ENCODE measurements around the gene ULK4. TPM values are rescaled to one million over a fixed set of nuclear protein-coding genes. Genes with fewer than 3 reads are reported as not detected.
"Not testable (repeated sequence)": the region's sequence is repeated elsewhere in the genome, so short reads cannot be mapped to it uniquely, and the experiment has no call there.

The ULK4 gene
- total RNA-seq, 2 donors from 2014 or later: 11.1 to 17.9 TPM

- no peaks in the 10 kb centered on the region for H3K36me3 ChIP-seq (ENCODE audit: control insufficient read depth, insufficient read depth, low read length)
- Mint-ChIP-seq H3K4me1 (no peaks in the 10 kb centered on the region), H3K4me3 (no peak overlapping the region), H3K27ac (no peak overlapping the region), H3K27me3 (ENCODE audit: insufficient read depth) (no peaks in the 10 kb centered on the region), H3K36me3 (ENCODE audit: low read depth) (peaks cover 4% of the 10 kb centered on the region), H3K9me3 (peaks cover 20% of the 10 kb centered on the region)
- no peaks in the 10 kb centered on the region for H3K27me3 ChIP-seq (ENCODE audit: control insufficient read depth, insufficient read depth, low read length, poor library complexity, severe bottlenecking)
- no peak overlapping the region for H3K4me3 ChIP-seq (ENCODE audit: low read length)
- TF ChIP-seq CTCF (conservative IDR thresholded peaks at IDR 0.05): peak; percentile 73
- no peaks in the 10 kb centered on the region for H3K4me1 ChIP-seq (ENCODE audit: control insufficient read depth, insufficient read depth, low read length)
- no peak overlapping the region for H3K9ac ChIP-seq (ENCODE audit: extremely low read depth, low read length, poor library complexity, severe bottlenecking)
- peaks cover 4% of the 10 kb centered on the region for H3K9me3 ChIP-seq (ENCODE audit: control insufficient read depth, low read length)
- peak; percentile 64 for DNase-seq
- H3K27ac ChIP-seq (ENCODE audit: low read depth, low read length): no peak overlapping the region
- 86% methylated on average over 3 of the region's 4 CpGs; no CpG with 5 or more reads in 1 of the 2 experiments for WGBS, 2 experiments (ENCODE audit: insufficient coverage in 1 of 2, insufficient read length in 1 of 2)
Measured at GRCh38 chr3:41450416-41451231, 511.3 kb downstream of the ULK4 start.

GRCh38 chr3:41448396-41448795 lies 513.5 kb downstream of the ULK4 start:
- no peak overlapping the region for H3K9ac ChIP-seq (ENCODE audit: extremely low read depth, low read length, poor library complexity, severe bottlenecking)
- H3K36me3 Mint-ChIP-seq (ENCODE audit: low read depth): peaks cover 2% of the 10 kb centered on the region
- no peak overlapping the region for H3K27ac ChIP-seq (ENCODE audit: low read depth, low read length)
- TF ChIP-seq CTCF (conservative IDR thresholded peaks at IDR 0.05): peak; percentile 60
- H3K4me3 ChIP-seq (ENCODE audit: low read length): no peak overlapping the region
- no peak overlapping the region for H3K4me3 Mint-ChIP-seq
- H3K4me1 Mint-ChIP-seq: no peaks in the 10 kb centered on the region
- DNase-seq: no peak
- H3K27ac Mint-ChIP-seq: no peak overlapping the region
- 80 to 82% methylated on average over 4 of the region's 4 CpGs for WGBS, 2 experiments (ENCODE audit: insufficient coverage in 1 of 2, insufficient read length in 1 of 2)
- H3K27me3 ChIP-seq (ENCODE audit: control insufficient read depth, insufficient read depth, low read length, poor library complexity, severe bottlenecking): no peaks in the 10 kb centered on the region
- H3K9me3 Mint-ChIP-seq: peaks cover 16% of the 10 kb centered on the region
- no peaks in the 10 kb centered on the region for H3K36me3 ChIP-seq (ENCODE audit: control insufficient read depth, insufficient read depth, low read length)
- no peaks in the 10 kb centered on the region for H3K27me3 Mint-ChIP-seq (ENCODE audit: insufficient read depth)
- H3K4me1 ChIP-seq (ENCODE audit: control insufficient read depth, insufficient read depth, low read length): no peaks in the 10 kb centered on the region
- H3K9me3 ChIP-seq (ENCODE audit: control insufficient read depth, low read length): peaks cover under 1% of the 10 kb centered on the region

- no peaks in the 10 kb centered on the region for H3K36me3 ChIP-seq (ENCODE audit: control insufficient read depth, insufficient read depth, low read length)
- no peak for DNase-seq
- H3K4me3 ChIP-seq (ENCODE audit: low read length): no peak overlapping the region
- no peaks in the 10 kb centered on the region for H3K9me3 ChIP-seq (ENCODE audit: control insufficient read depth, low read length)
- Mint-ChIP-seq H3K9me3 (peaks cover 9% of the 10 kb centered on the region), H3K27ac (no peak overlapping the region), H3K4me3 (no peak overlapping the region), H3K36me3 (ENCODE audit: low read depth) (peaks cover 2% of the 10 kb centered on the region), H3K27me3 (ENCODE audit: insufficient read depth) (no peaks in the 10 kb centered on the region), H3K4me1 (no peaks in the 10 kb centered on the region)
- no peak overlapping the region for H3K9ac ChIP-seq (ENCODE audit: extremely low read depth, low read length, poor library complexity, severe bottlenecking)
- WGBS, 2 experiments (ENCODE audit: insufficient coverage in 1 of 2, insufficient read length in 1 of 2): 96 to 100% methylated on average over 3 to 4 of the region's 4 CpGs
- H3K4me1 ChIP-seq (ENCODE audit: control insufficient read depth, insufficient read depth, low read length): no peaks in the 10 kb centered on the region
- H3K27ac ChIP-seq (ENCODE audit: low read depth, low read length): no peak overlapping the region
- TF ChIP-seq CTCF (conservative IDR thresholded peaks at IDR 0.05): no peak
- no peaks in the 10 kb centered on the region for H3K27me3 ChIP-seq (ENCODE audit: control insufficient read depth, insufficient read depth, low read length, poor library complexity, severe bottlenecking)
Measured at GRCh38 chr3:41447701-41448100, 514.2 kb downstream of the ULK4 start.

GRCh38 chr3:41446316-41446715 lies 515.6 kb downstream of the ULK4 start:
- not testable (repeated sequence) for H3K9me3 Mint-ChIP-seq; H3K4me3 ChIP-seq (ENCODE audit: low read length); H3K4me1 Mint-ChIP-seq; H3K36me3 Mint-ChIP-seq (ENCODE audit: low read depth); H3K27me3 ChIP-seq (ENCODE audit: control insufficient read depth, insufficient read depth, low read length, poor library complexity, severe bottlenecking); H3K27me3 Mint-ChIP-seq (ENCODE audit: insufficient read depth); H3K27ac Mint-ChIP-seq; H3K4me3 Mint-ChIP-seq; DNase-seq; H3K4me1 ChIP-seq (ENCODE audit: control insufficient read depth, insufficient read depth, low read length); H3K9ac ChIP-seq (ENCODE audit: extremely low read depth, low read length, poor library complexity, severe bottlenecking); H3K36me3 ChIP-seq (ENCODE audit: control insufficient read depth, insufficient read depth, low read length); H3K27ac ChIP-seq (ENCODE audit: low read depth, low read length); H3K9me3 ChIP-seq (ENCODE audit: control insufficient read depth, low read length)
- WGBS, 2 experiments (ENCODE audit: insufficient coverage in 1 of 2, insufficient read length in 1 of 2): 70 to 100% methylated on average over 2 of the region's 3 CpGs

Measured in endodermal cell (in vitro differentiated cells).